ENCODE data around the gene RAB44. TPM values are rescaled to one million over a fixed set of nuclear protein-coding genes. Genes with fewer than 3 reads are reported as not detected.

Gene RAB44
- total and polyA plus RNA-seq, 2 of the 13 experiments (the other 11 are each of a cell fraction or from before 2014, with no cell fraction given): not detected

DNA sequence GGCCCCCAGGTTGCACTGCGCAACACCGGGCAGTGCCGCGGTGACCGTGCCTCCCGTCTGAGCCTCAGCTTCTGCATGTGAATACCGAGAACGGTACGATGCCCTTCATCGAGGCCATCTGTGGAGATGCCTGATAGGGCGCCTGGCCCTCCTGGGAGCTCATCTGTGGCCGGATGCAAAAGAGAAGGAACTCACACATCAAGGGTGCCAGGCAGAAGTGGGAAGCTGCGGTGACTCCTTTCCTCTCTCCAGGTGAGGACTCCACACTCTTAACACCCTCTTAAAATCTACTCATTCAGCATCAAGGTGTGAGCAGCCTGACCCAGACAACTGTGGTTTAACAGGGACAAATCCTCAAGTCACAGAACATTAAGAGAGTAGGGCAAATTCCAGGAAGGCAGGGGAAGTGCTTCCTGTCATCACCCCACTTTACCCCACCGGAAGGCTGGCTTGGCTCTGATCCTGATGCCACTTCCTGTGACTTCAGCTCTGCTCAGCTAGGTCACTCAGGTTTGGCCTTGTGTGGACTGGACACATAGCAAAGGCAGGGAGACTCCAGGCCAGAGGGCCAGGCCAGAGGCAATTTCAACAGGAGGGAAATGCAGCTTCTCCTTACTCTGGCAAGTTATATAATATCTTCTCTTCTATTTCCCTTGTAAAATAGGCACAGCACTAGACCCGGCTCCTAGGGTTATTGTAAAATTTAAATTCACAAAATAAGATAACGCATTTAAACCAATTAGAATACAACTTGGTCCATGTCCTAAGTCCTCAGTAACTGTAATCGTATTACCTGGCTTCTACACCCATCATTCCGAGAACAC is 72.3 kb downstream of the RAB44 start:
- H3K27ac ChIP-seq (ENCODE audit: extremely low read length, insufficient read depth, low read length): no peak overlapping the region

DNA sequence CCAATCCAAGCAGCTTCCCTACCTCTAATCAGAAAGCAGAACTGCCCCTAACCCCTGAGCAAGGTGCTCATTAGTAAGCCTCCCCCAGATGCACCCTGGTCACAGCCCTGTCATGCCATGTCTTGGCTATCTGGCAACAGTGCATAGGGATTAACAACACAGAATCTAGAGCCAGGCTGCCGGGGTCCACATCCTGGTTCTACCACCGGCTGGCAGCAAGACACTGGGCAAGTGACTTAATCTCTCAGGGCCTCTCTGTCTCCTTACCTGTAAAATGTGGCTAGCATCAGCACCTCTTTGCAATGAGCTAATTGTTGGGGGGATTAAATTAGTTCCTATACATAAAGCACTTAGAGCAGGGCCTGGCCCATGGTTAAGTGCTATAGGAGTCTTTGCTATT is 73.5 kb downstream of the RAB44 start:
- Histone ChIP-seq H3K9me3 (ENCODE audit: low read length) (no peaks in the 10 kb centered on the region), H3K27me3 (ENCODE audit: control insufficient read depth in 1 of 2, insufficient read depth in 2 of 2, low read length in 2 of 2) (peaks cover 10 to 65% of the 10 kb centered on the region in 2 experiments), H4K20me1 (ENCODE audit: insufficient read depth, low read length) (no peaks in the 10 kb centered on the region), H3K79me2 (ENCODE audit: insufficient read depth, low read length) (no peaks in the 10 kb centered on the region), H3K27ac (ENCODE audit: extremely low read length, insufficient read depth, low read length) (no peak overlapping the region), H3K36me3 (replicated peaks in 1 of 2; ENCODE audit: control insufficient read depth in 1 of 2, insufficient read depth in 2 of 2, low read length in 2 of 2) (no peaks in the 10 kb centered on the region), H3K9ac (ENCODE audit: insufficient read depth, low read depth, low read length) (no peak overlapping the region), H3K4me2 (ENCODE audit: low read depth, low read length) (no peak overlapping the region), H3K4me1 (ENCODE audit: insufficient read depth, low read length) (no peaks in the 10 kb centered on the region), H2AFZ (ENCODE audit: low read length) (no peak overlapping the region), H3K4me3 (replicated peaks in 1 of 3; ENCODE audit: insufficient read depth in 1 of 3, low read depth in 2 of 3, low read length in 3 of 3) (no peak overlapping the region)
- no peak for DNase-seq (ENCODE audit: low spot score)
- TF ChIP-seq ZNF546 (CRISPR knock-in tag; conservative IDR thresholded peaks at IDR 0.05) (no peak), FOXA1 (IDR thresholded peaks at IDR 0.05) (no peak), FOXA1 (CRISPR knock-in tag; IDR thresholded peaks at IDR 0.05) (no peak), HES4 (CRISPR knock-in tag; IDR thresholded peaks at IDR 0.05; ENCODE audit: borderline replicate concordance) (no peak), ATAD3A (CRISPR knock-in tag; IDR thresholded peaks at IDR 0.05) (no peak), ZNF510 (CRISPR knock-in tag; IDR thresholded peaks at IDR 0.05; ENCODE audit: low read depth) (no peak), NAIF1 (CRISPR knock-in tag; IDR thresholded peaks at IDR 0.05; ENCODE audit: borderline replicate concordance) (no peak), ZNF12 (CRISPR knock-in tag; IDR thresholded peaks at IDR 0.05) (no peak), ATF7 (IDR thresholded peaks at IDR 0.05) (no peak), ATF7 (CRISPR knock-in tag; IDR thresholded peaks at IDR 0.05) (no peak), CBX2 (IDR thresholded peaks at IDR 0.05; ENCODE audit: low read depth, low read length) (no peak), CBX2 (CRISPR knock-in tag; IDR thresholded peaks at IDR 0.05; ENCODE audit: low read depth) (no peak), ZNF564 (CRISPR knock-in tag; IDR thresholded peaks at IDR 0.05) (no peak), NFKB2 (CRISPR knock-in tag; IDR thresholded peaks at IDR 0.05; ENCODE audit: borderline replicate concordance) (no peak)
- no peak for FAIRE-seq
- ChIA-PET CTCF (ENCODE audit: low intra/inter-chr PET ratio, low total read pairs) (no interaction called here), POLR2A (no interaction called here)
- WGBS (ENCODE audit: low lambda C conversion rate): 0% methylated on average over 2 of the region's 2 CpGs
- in situ Hi-C loops (cut with HindIII; ENCODE audit: extremely low pct_ligation_motif_present, low pct_unique_long_range_greater_than_20kb) (loop anchor here (5.0 to 10.0 kb wide), 2 partner anchors 81 to 244 kb away; no protein-coding TSS in a partner anchor), intact Hi-C loops (cut with micrococcal nuclease; ENCODE audit: unreplicated experiment) (no loop called here)
- ATAC-seq: no peak
- no TSS peak for BruUV-seq (replicated peaks)

More for the DNA sequence above, 72.3 kb downstream of the RAB44 start:
- Histone ChIP-seq H3K4me1 (ENCODE audit: insufficient read depth, low read length) (no peaks in the 10 kb centered on the region), H3K79me2 (ENCODE audit: insufficient read depth, low read length) (no peaks in the 10 kb centered on the region), H3K27me3 (ENCODE audit: control insufficient read depth in 1 of 2, insufficient read depth in 2 of 2, low read length in 2 of 2) (peaks cover 8 to 63% of the 10 kb centered on the region in 2 experiments), H3K36me3 (replicated peaks in 1 of 2; ENCODE audit: control insufficient read depth in 1 of 2, insufficient read depth in 2 of 2, low read length in 2 of 2) (no peaks in the 10 kb centered on the region), H2AFZ (ENCODE audit: low read length) (no peak overlapping the region), H3K4me3 (replicated peaks in 1 of 3; ENCODE audit: insufficient read depth in 1 of 3, low read depth in 2 of 3, low read length in 3 of 3) (no peak overlapping the region), H3K9ac (ENCODE audit: insufficient read depth, low read depth, low read length) (no peak overlapping the region), H3K4me2 (ENCODE audit: low read depth, low read length) (no peak overlapping the region), H3K9me3 (ENCODE audit: low read length) (no peaks in the 10 kb centered on the region), H4K20me1 (ENCODE audit: insufficient read depth, low read length) (no peaks in the 10 kb centered on the region)
- DNase-seq (ENCODE audit: low spot score) (no peak), ATAC-seq (no peak), FAIRE-seq (no peak)
- 57% methylated on average over 15 of the region's 18 CpGs for WGBS (ENCODE audit: low lambda C conversion rate)
- intact Hi-C loops (cut with micrococcal nuclease; ENCODE audit: unreplicated experiment) (no loop called here), in situ Hi-C loops (cut with HindIII; ENCODE audit: extremely low pct_ligation_motif_present, low pct_unique_long_range_greater_than_20kb) (loop anchor here (5.0 to 10.0 kb wide), 3 partner anchors 82 to 442 kb away; no protein-coding TSS in a partner anchor)
- BruUV-seq (replicated peaks): no TSS peak
- ChIA-PET CTCF (ENCODE audit: low intra/inter-chr PET ratio, low total read pairs) (no interaction called here), POLR2A (no interaction called here)
- TF ChIP-seq ZNF331 (CRISPR knock-in tag; IDR thresholded peaks at IDR 0.05) (no peak), ETV5 (CRISPR knock-in tag; IDR thresholded peaks at IDR 0.05; ENCODE audit: borderline replicate concordance) (peak; percentile 37; the same call in 1 of the 2 replicates), GABPA (IDR thresholded peaks at IDR 0.05; ENCODE audit: low read depth, low read length) (no peak), GABPA (CRISPR knock-in tag; IDR thresholded peaks at IDR 0.05; ENCODE audit: low read depth) (peak; percentile 41)
